H1 (cell line): ENCODE data around the gene CCDC179. TPM values are rescaled to one million over a fixed set of nuclear protein-coding genes. Genes with fewer than 3 reads are reported as not detected.

ENCODE experiments used
- CTCF ChIA-PET: fragments of 300-600 bp; sonication (Branson Sonifier 250); formaldehyde crosslinking; loops from one replicate; lab custom pipeline; 2021; ENCODE audit not compliant: partially characterized antibody; lab: Charles Lee
- POLR2A ChIA-PET: fragments of 300-600 bp; sonication (Branson Sonifier 250); formaldehyde crosslinking; loops from one replicate; lab custom pipeline; 2021; ENCODE audit warnings: inconsistent platforms; ENCODE audit not compliant: partially characterized antibody; lab: Charles Lee
- DNase-seq, 2 experiments: peaks; one replicate each; pipeline versions ENCODE4 v3.0.0 to v3.0.0-alpha.2; 2010 to 2022; ENCODE audit warnings: low spot score in 2 of 2, low read depth in 1 of 2, mixed read lengths in 1 of 2
- FAIRE-seq: peaks from 2 replicates; lab custom pipeline; 2011; peaks lifted over from hg19 to GRCh38; lab: Jason Lieb, UNC
- H2AFZ ChIP-seq: 2 replicates; pipeline ENCODE4 v1.8.1; 2012; ENCODE audit warnings: low read length, inconsistent platforms
- H2AK5ac ChIP-seq: 2 replicates; pipeline ENCODE4 v1.6.1; 2013; ENCODE audit warnings: low read depth, low read length
- H2BK120ac ChIP-seq: replicated peaks from 2 replicates; pipeline ENCODE3; 2013; ENCODE audit warnings: low read depth, low read length, inconsistent platforms
- H2BK12ac ChIP-seq: 2 replicates; pipeline ENCODE4 v1.6.1; 2013; ENCODE audit warnings: low read depth, low read length
- H2BK15ac ChIP-seq: 2 replicates; pipeline ENCODE4 v1.6.1; 2013; ENCODE audit warnings: low read length
- H2BK20ac ChIP-seq: 2 replicates; pipeline ENCODE4 v1.6.1; 2013; ENCODE audit warnings: low read length
- H2BK5ac ChIP-seq: 2 replicates; pipeline ENCODE4 v1.6.1; 2013; ENCODE audit warnings: low read depth, low read length
- H3K14ac ChIP-seq: 2 replicates; pipeline ENCODE4 v1.6.1; 2013; ENCODE audit warnings: inconsistent platforms; ENCODE audit not compliant: insufficient read length
- H3K18ac ChIP-seq: 2 replicates; pipeline ENCODE4 v1.6.1; 2013; ENCODE audit warnings: low read length; ENCODE audit errors: extremely low read depth
- H3K23ac ChIP-seq: 2 replicates; pipeline ENCODE4 v1.6.1; 2013; ENCODE audit warnings: inconsistent platforms; ENCODE audit not compliant: insufficient read length
- H3K23me2 ChIP-seq: 2 replicates; pipeline ENCODE4 v1.6.1; 2013; ENCODE audit warnings: low read depth, low read length
- H3K27ac ChIP-seq: 2 replicates; pipeline ENCODE4 v1.6.1; 2011; ENCODE audit warnings: low read depth, low read length, inconsistent platforms
- H3K27me3 ChIP-seq, 4 experiments: replicated peaks in 1 of 4; 1 replicate in 1 of 4; 2 replicates in 3 of 4; pipeline versions ENCODE4 v1.6.1 to v1.8.1; 2011 to 2013; ENCODE audit warnings: low read length in 3 of 4, mild to moderate bottlenecking in 3 of 4, inconsistent platforms in 2 of 4, mixed read lengths in 2 of 4, moderate library complexity in 1 of 4; ENCODE audit not compliant: control insufficient read depth in 3 of 4, insufficient read depth in 3 of 4; ENCODE audit errors: extremely low read depth in 1 of 4
- H3K36me3 ChIP-seq, 4 experiments: 2 replicates each; pipeline versions ENCODE4 v1.6.1 to v1.8.1; 2011 to 2013; ENCODE audit warnings: mild to moderate bottlenecking in 4 of 4, low read length in 3 of 4, moderate library complexity in 2 of 4, control low read depth in 1 of 4, inconsistent platforms in 1 of 4; ENCODE audit not compliant: insufficient read depth in 4 of 4, control insufficient read depth in 2 of 4
- H3K4ac ChIP-seq: replicated peaks from 2 replicates; pipeline ENCODE3; 2013; ENCODE audit warnings: low read length, low read depth, mixed read lengths, inconsistent platforms; ENCODE audit not compliant: insufficient read length
- H3K4me1 ChIP-seq, 4 experiments: replicated peaks in 1 of 4; 1 replicate in 1 of 4; 2 replicates in 3 of 4; pipeline versions ENCODE4 v1.6.1 to v1.8.1; 2011 to 2013; ENCODE audit warnings: low read length in 3 of 4, inconsistent platforms in 2 of 4, mixed read lengths in 1 of 4; ENCODE audit not compliant: insufficient read depth in 4 of 4, control insufficient read depth in 3 of 4
- H3K4me2 ChIP-seq, 2 experiments: 2 replicates each; pipeline versions ENCODE4 v1.6.1 to v1.8.1; 2011 to 2013; ENCODE audit warnings: low read depth in 2 of 2, low read length in 2 of 2, control low read depth in 1 of 2, inconsistent platforms in 1 of 2, mild to moderate bottlenecking in 1 of 2; ENCODE audit not compliant: insufficient read depth in 1 of 2
- H3K4me3 ChIP-seq, 4 experiments: fragments of 200-600, 300-600 bp in 1 of 4; sonication (generic), shearing (Covaris generic), sonication (Bioruptor Twin) in 1 of 4; 2 replicates each; pipeline versions ENCODE4 v1.5.1 to v1.8.1; 2011 to 2016; ENCODE audit warnings: low read length in 4 of 4, low read depth in 3 of 4, control low read depth in 2 of 4, inconsistent platforms in 2 of 4, mild to moderate bottlenecking in 2 of 4, mixed read lengths in 1 of 4, moderate library complexity in 1 of 4; ENCODE audit not compliant: insufficient read depth in 2 of 4; ENCODE audit errors: extremely low read depth in 1 of 4
- H3K56ac ChIP-seq: replicated peaks from 2 replicates; pipeline ENCODE3; 2013; ENCODE audit warnings: low read depth, mild to moderate bottlenecking, mixed read lengths, low read length, inconsistent platforms; ENCODE audit not compliant: insufficient read length
- H3K79me1 ChIP-seq: 2 replicates; pipeline ENCODE4 v1.6.1; 2013; ENCODE audit warnings: low read depth, low read length, control low read depth
- H3K79me2 ChIP-seq, 2 experiments: 2 replicates each; pipeline versions ENCODE4 v1.6.1 to v1.8.1; 2012 to 2013; ENCODE audit warnings: low read length in 2 of 2, mild to moderate bottlenecking in 2 of 2, inconsistent platforms in 1 of 2; ENCODE audit not compliant: insufficient read depth in 2 of 2, control insufficient read depth in 1 of 2
- H3K9ac ChIP-seq, 4 experiments: replicated peaks in 1 of 4; 1 replicate in 1 of 4; 2 replicates in 3 of 4; pipeline versions ENCODE4 v1.6.1 to v1.8.1; 2011 to 2013; ENCODE audit warnings: low read depth in 3 of 4, low read length in 3 of 4, control low read depth in 2 of 4, mild to moderate bottlenecking in 2 of 4, moderate library complexity in 2 of 4, inconsistent platforms in 1 of 4; ENCODE audit errors: extremely low read depth in 1 of 4
- H3K9me3 ChIP-seq, 2 experiments: 2 replicates each; pipeline versions ENCODE4 v1.6.1 to v1.8.1; 2012 to 2013; ENCODE audit warnings: mild to moderate bottlenecking in 2 of 2, moderate library complexity in 2 of 2, control low read depth in 1 of 2, inconsistent platforms in 1 of 2, low read depth in 1 of 2, low read length in 1 of 2, mixed read lengths in 1 of 2; ENCODE audit not compliant: insufficient read depth in 2 of 2
- H4K20me1 ChIP-seq, 2 experiments: replicated peaks in 1 of 2; 2 replicates each; pipeline versions ENCODE3 to v1.8.1; 2011 to 2013; ENCODE audit warnings: inconsistent platforms in 2 of 2, low read length in 2 of 2, mild to moderate bottlenecking in 1 of 2; ENCODE audit not compliant: insufficient read depth in 2 of 2, control insufficient read depth in 1 of 2
- H4K5ac ChIP-seq: 2 replicates; pipeline ENCODE4 v1.6.1; 2013; ENCODE audit warnings: low read length, low read depth, mixed read lengths, inconsistent platforms; ENCODE audit not compliant: insufficient read length
- H4K8ac ChIP-seq: 2 replicates; pipeline ENCODE4 v1.8.0; 2013; ENCODE audit warnings: mild to moderate bottlenecking, moderate library complexity, low read length, inconsistent platforms; ENCODE audit not compliant: insufficient read depth; ENCODE audit errors: extremely low read depth
- H4K91ac ChIP-seq: replicated peaks from 2 replicates; pipeline ENCODE3; 2013; ENCODE audit warnings: low read length, mixed read lengths, inconsistent platforms; ENCODE audit not compliant: insufficient read length
- CREB1 ChIP-seq: IDR thresholded peaks from 2 replicates; pipeline ENCODE4 v1.6.1; 2012; ENCODE audit warnings: inconsistent platforms
- KDM4A ChIP-seq: IDR thresholded peaks from one replicate; pipeline ENCODE4 v1.7.1; 2012; ENCODE audit warnings: low read depth, mild to moderate bottlenecking, moderate library complexity, low read length, inconsistent platforms; ENCODE audit not compliant: severe bottlenecking
- RAD21 ChIP-seq, 2 experiments: IDR thresholded peaks in 1 of 2; conservative IDR thresholded peaks in 1 of 2; 2 replicates each; pipeline ENCODE4 v1.6.1; 2011; ENCODE audit warnings: low read depth in 2 of 2, low read length in 2 of 2, improper control_type of control experiment in 1 of 2, inconsistent platforms in 1 of 2, mild to moderate bottlenecking in 1 of 2, moderate library complexity in 1 of 2
- SP2 ChIP-seq: IDR thresholded peaks from 2 replicates; pipeline ENCODE4 v1.6.1; 2012; ENCODE audit warnings: mild to moderate bottlenecking, low read length, inconsistent platforms
- WGBS, 2 experiments: shearing (Covaris generic) in 1 of 2; methylation state at CpG; one replicate each; pipeline versions ENCODE4 v1.1.6 to v1.1.7; 2013 to 2015; ENCODE audit warnings: low lambda C conversion rate in 2 of 2, mixed read lengths in 2 of 2, inconsistent platforms in 1 of 2, low coverage in 1 of 2, missing lambda C conversion rate in 1 of 2; ENCODE audit not compliant: insufficient replicate concordance in 2 of 2, insufficient coverage in 1 of 2, insufficient read length in 1 of 2; ENCODE audit errors: extremely low coverage in 1 of 2, missing lambda C conversion rate in 1 of 2; 5-methylcytosine and 5-hydroxymethylcytosine counted together
- polyA plus RNA-seq, 7 experiments: library from polyadenylated mRNA; depleted of rRNA in 3 of 7; stranded (reverse) in 5 of 7; unstranded in 2 of 7; fragments of >200 nt in 5 of 7; fragments of 200-250 nt in 2 of 7; gene quantifications; 1 replicate in 5 of 7; 2 replicates in 1 of 7; 4 replicates in 1 of 7; pipeline versions ENCODE4 v1.2.1 to v1.2.3, GENCODE V29; 2011 to 2013; ENCODE audit warnings: missing spikeins in 2 of 7, mixed read lengths in 2 of 7
- total RNA-seq: library from RNA; stranded (reverse); fragmentation: NEBNext Ultra II Directional; extraction: Animal tissue kit (Norgen Biotek cat#: 25700); gene quantifications from 2 replicates; pipeline ENCODE4 v1.2.1, GENCODE V29; 2021

The CCDC179 gene
- total and polyA plus RNA-seq, 2 of the 8 experiments (the other 6 are each of a cell fraction or from before 2014, with no cell fraction given) = not detected

DNA sequence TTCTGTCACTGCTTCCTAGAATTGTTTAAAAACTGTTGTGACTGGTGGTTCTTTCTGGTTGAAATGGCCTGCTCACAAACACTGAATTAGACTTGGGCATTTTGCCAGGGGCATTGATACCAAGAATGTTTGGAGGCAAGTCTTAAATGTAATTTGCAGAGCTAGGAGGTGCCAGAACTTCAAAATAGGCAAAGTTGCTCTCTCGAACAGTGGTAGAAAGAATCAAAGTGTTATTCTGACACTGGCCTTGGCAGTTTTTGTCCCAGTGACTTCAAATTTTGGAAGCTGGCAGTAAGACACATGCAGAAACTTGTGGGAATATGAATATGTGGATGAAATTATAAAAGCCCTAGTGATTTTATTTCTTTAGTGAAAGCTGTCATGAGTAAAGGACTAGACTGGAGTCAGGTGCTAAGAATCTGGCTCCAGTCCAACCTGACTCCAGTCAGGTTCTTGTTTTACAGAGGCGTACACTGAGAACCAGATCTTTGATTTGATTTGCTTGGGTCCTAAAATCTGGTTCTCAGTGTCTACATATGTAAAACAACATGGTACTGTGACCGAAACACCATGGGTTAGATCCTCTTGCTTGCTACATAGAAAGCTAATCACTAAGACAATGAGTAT, 51.6 kb downstream of the CCDC179 start:
- FAIRE-seq (no peak), DNase-seq (no peak)
- Histone ChIP-seq H3K4me3 (no peak overlapping the region), H2BK120ac (no peak overlapping the region), H3K4ac (no peak overlapping the region), H4K91ac (no peak overlapping the region), H2BK20ac (no peak overlapping the region), H2BK12ac (no peak overlapping the region), H2AFZ (no peak overlapping the region), H4K8ac (no peak overlapping the region), H3K27me3 (no peaks in the 10 kb centered on the region), H3K4me1 (no peaks in the 10 kb centered on the region), H3K27ac (no peak overlapping the region), H2AK5ac (no peak overlapping the region), H3K23ac (no peak overlapping the region), H3K18ac (no peak overlapping the region), H3K9ac (no peak overlapping the region), H3K79me1 (no peaks in the 10 kb centered on the region), H2BK15ac (no peak overlapping the region), H3K4me2 (no peak overlapping the region), H2BK5ac (no peak overlapping the region), H3K14ac (no peak overlapping the region), H3K36me3 (no peaks in the 10 kb centered on the region), H3K79me2 (no peaks in the 10 kb centered on the region), H4K20me1 (no peaks in the 10 kb centered on the region), H4K5ac (no peak overlapping the region), H3K56ac (no peak overlapping the region), H3K9me3 (peaks cover 3 to 6% of the 10 kb centered on the region in 2 experiments; a peak in 2 of 4 replicates), H3K23me2 (no peaks in the 10 kb centered on the region; the same call in 1 of the 2 replicates)
- TF ChIP-seq SP2 (no peak), RAD21 (IDR thresholded peaks at IDR 0.05 in 1 of 2, conservative IDR thresholded peaks at IDR 0.05 in 1 of 2; ENCODE audit: low read depth in 2 of 2, low read length in 2 of 2) (no peak), CREB1 (no peak), KDM4A (no peak)
- POLR2A ChIA-PET = no interaction called here
- CTCF ChIA-PET = interaction anchor here (0.6 to 1.5 kb wide), 4 partner anchors 11 to 937 kb away, joined by 3 read pairs; no protein-coding TSS in a partner anchor
- 89% methylated on average over 3 of the region's 3 CpGs; no CpG with 5 or more reads in 1 of the 2 experiments for WGBS, 2 experiments
